Measurements from ENCODE around the gene CRACR2B.
A peak's percentile ranks its signal among the peaks of the same experiment; 100 is the strongest.

CRACR2B gene

GRCh38 chr11:827897-828192, at the start of gene CRACR2B:
Gene CRACR2B, plus strand, starts transcription at chr11:827919. Its CDS starts 689 bp downstream, at chr11:828608.
- Mint-ChIP-seq H3K4me3 (peak within 1 kb of the TSS; percentile 64), H3K27ac (peak within 1 kb of the TSS; percentile 11), H3K27me3 (peaks cover 31% of the 10 kb centered on the region), H3K9me3 (no peaks in the 10 kb centered on the region), H3K36me3 (ENCODE audit: low read depth) (peaks cover 6% of the 10 kb centered on the region), H3K4me1 (ENCODE audit: low read depth) (peaks cover 30% of the 10 kb centered on the region)

GRCh38 chr11:778976-779954, 48.5 kb upstream of the CRACR2B start:
- H3K27me3 Mint-ChIP-seq = no peaks in the 10 kb centered on the region
- H3K27ac Mint-ChIP-seq = peak overlapping the region; percentile 26
- no peaks in the 10 kb centered on the region for H3K9me3 Mint-ChIP-seq
- H3K4me3 Mint-ChIP-seq = peak overlapping the region; percentile 41
- H3K4me1 Mint-ChIP-seq (ENCODE audit: low read depth) = peaks cover 36% of the 10 kb centered on the region
- peaks cover 7% of the 10 kb centered on the region for H3K36me3 Mint-ChIP-seq (ENCODE audit: low read depth)

GRCh38 chr11:779955-780532, 47.7 kb upstream of the CRACR2B start:
- H3K27me3 Mint-ChIP-seq = no peaks in the 10 kb centered on the region
- H3K4me3 Mint-ChIP-seq = no peak overlapping the region
- H3K36me3 Mint-ChIP-seq (ENCODE audit: low read depth) = peaks cover 7% of the 10 kb centered on the region
- no peaks in the 10 kb centered on the region for H3K9me3 Mint-ChIP-seq
- no peak overlapping the region for H3K27ac Mint-ChIP-seq
- peaks cover 28% of the 10 kb centered on the region for H3K4me1 Mint-ChIP-seq (ENCODE audit: low read depth)

GRCh38 chr11:782264-783174, 45.2 kb upstream of the CRACR2B start:
- no peak overlapping the region for H3K4me3 Mint-ChIP-seq
- H3K27me3 Mint-ChIP-seq = no peaks in the 10 kb centered on the region
- H3K27ac Mint-ChIP-seq = no peak overlapping the region
- H3K9me3 Mint-ChIP-seq = no peaks in the 10 kb centered on the region
- H3K36me3 Mint-ChIP-seq (ENCODE audit: low read depth) = peaks cover 7% of the 10 kb centered on the region
- peaks cover 14% of the 10 kb centered on the region for H3K4me1 Mint-ChIP-seq (ENCODE audit: low read depth)

GRCh38 chr11:783581-784015, 44.1 kb upstream of the CRACR2B start:
- H3K9me3 Mint-ChIP-seq = no peaks in the 10 kb centered on the region
- no peak overlapping the region for H3K27ac Mint-ChIP-seq
- H3K4me3 Mint-ChIP-seq = no peak overlapping the region
- no peaks in the 10 kb centered on the region for H3K27me3 Mint-ChIP-seq
- peaks cover 12% of the 10 kb centered on the region for H3K4me1 Mint-ChIP-seq (ENCODE audit: low read depth)
- H3K36me3 Mint-ChIP-seq (ENCODE audit: low read depth) = peaks cover 7% of the 10 kb centered on the region

- Mint-ChIP-seq H3K27me3 (no peaks in the 10 kb centered on the region), H3K4me3 (no peak overlapping the region), H3K9me3 (no peaks in the 10 kb centered on the region), H3K36me3 (ENCODE audit: low read depth) (peaks cover 9% of the 10 kb centered on the region), H3K4me1 (ENCODE audit: low read depth) (no peaks in the 10 kb centered on the region), H3K27ac (no peak overlapping the region)
Measured at GRCh38 chr11:786235-787083, 41.3 kb upstream of the CRACR2B start.

GRCh38 chr11:787084-787675, 40.5 kb upstream of the CRACR2B start:
- H3K36me3 Mint-ChIP-seq (ENCODE audit: low read depth) = peaks cover 12% of the 10 kb centered on the region
- H3K4me3 Mint-ChIP-seq = no peak overlapping the region
- H3K27me3 Mint-ChIP-seq = no peaks in the 10 kb centered on the region
- no peaks in the 10 kb centered on the region for H3K4me1 Mint-ChIP-seq (ENCODE audit: low read depth)
- H3K27ac Mint-ChIP-seq = no peak overlapping the region
- H3K9me3 Mint-ChIP-seq = no peaks in the 10 kb centered on the region

- Mint-ChIP-seq H3K9me3 (no peaks in the 10 kb centered on the region), H3K27ac (no peak overlapping the region), H3K4me1 (ENCODE audit: low read depth) (no peaks in the 10 kb centered on the region), H3K27me3 (no peaks in the 10 kb centered on the region), H3K4me3 (no peak overlapping the region), H3K36me3 (ENCODE audit: low read depth) (peaks cover 12% of the 10 kb centered on the region)
Measured at GRCh38 chr11:788009-788640, 39.6 kb upstream of the CRACR2B start.

GRCh38 chr11:788953-789940, 38.5 kb upstream of the CRACR2B start:
- Mint-ChIP-seq H3K4me3 (peak overlapping the region; percentile 20), H3K9me3 (no peaks in the 10 kb centered on the region), H3K4me1 (ENCODE audit: low read depth) (no peaks in the 10 kb centered on the region), H3K27me3 (no peaks in the 10 kb centered on the region), H3K36me3 (ENCODE audit: low read depth) (peaks cover 9% of the 10 kb centered on the region), H3K27ac (no peak overlapping the region)

- Mint-ChIP-seq H3K27me3 (no peaks in the 10 kb centered on the region), H3K36me3 (ENCODE audit: low read depth) (peaks cover 9% of the 10 kb centered on the region), H3K9me3 (no peaks in the 10 kb centered on the region), H3K4me3 (peak within 1 kb of the TSS; percentile 20), H3K4me1 (ENCODE audit: low read depth) (no peaks in the 10 kb centered on the region), H3K27ac (no peak within 1 kb of the TSS)
Measured at GRCh38 chr11:789943-790342, 37.8 kb upstream of the CRACR2B start, which contains the start of gene CEND1. Gene CEND1, minus strand, starts transcription at chr11:790090. Its CDS starts 1,514 bp downstream, at chr11:788576.

- Mint-ChIP-seq H3K9me3 (no peaks in the 10 kb centered on the region), H3K36me3 (ENCODE audit: low read depth) (peaks cover 9% of the 10 kb centered on the region), H3K4me3 (no peak overlapping the region), H3K4me1 (ENCODE audit: low read depth) (peaks cover 1% of the 10 kb centered on the region), H3K27me3 (no peaks in the 10 kb centered on the region), H3K27ac (no peak overlapping the region)
Measured at GRCh38 chr11:790721-791564, 36.8 kb upstream of the CRACR2B start.

Measured in stimulated activated naive CD8-positive, alpha-beta T cell treated with anti-CD3 and anti-CD28 coated beads, Interleukin-15, Interleukin-2, amounts not matched to agents 100 ng/mL and 50 ng/mL, for 24 hours (primary cell).